GM23338 (cell line): ENCODE results near the gene CDK18. TPM values are rescaled to one million over a fixed set of nuclear protein-coding genes. Genes with fewer than 3 reads are reported as not detected.
A peak's percentile ranks its signal among the peaks of the same experiment; 100 is the strongest.

Source experiments
- ATAC-seq: fragments of 200-7000 bp; cut with Tn5 transposase; 3 replicates; pipeline ENCODE4 v1.9.1; 2020
- DNase-seq: peaks from one replicate; pipeline ENCODE4 v3.0.0-alpha.2; 2015; ENCODE audit warnings: low spot score
- H2AFZ ChIP-seq: fragments of 200-600 bp; sonication (generic); 2 replicates; pipeline ENCODE4 v1.8.0; 2016; ENCODE audit warnings: antibody characterized with exemption, mild to moderate bottlenecking, moderate library complexity
- H3F3A ChIP-seq: fragments of 200-600 bp; sonication (generic); replicated peaks from 2 replicates; pipeline ENCODE4 v1.8.0; 2017; ENCODE audit warnings: antibody characterized with exemption, mixed run types, low read depth
- H3K27ac ChIP-seq: fragments of 200-600 bp; sonication (generic); 2 replicates; pipeline ENCODE4 v1.6.1; 2016; ENCODE audit warnings: low read depth
- H3K27me3 ChIP-seq: fragments of 200-600 bp; sonication (generic); 2 replicates; pipeline ENCODE4 v1.8.0; 2016; ENCODE audit warnings: mild to moderate bottlenecking, mixed run types, moderate library complexity; ENCODE audit not compliant: insufficient read depth
- H3K36me3 ChIP-seq: fragments of 200-600 bp; sonication (generic); 2 replicates; pipeline ENCODE4 v1.8.0; 2016; ENCODE audit warnings: mild to moderate bottlenecking; ENCODE audit not compliant: insufficient read depth
- H3K4me1 ChIP-seq: fragments of 200-600 bp; sonication (generic); 2 replicates; pipeline ENCODE4 v1.8.0; 2016; ENCODE audit warnings: mild to moderate bottlenecking, moderate library complexity; ENCODE audit not compliant: insufficient read depth
- H3K4me2 ChIP-seq: fragments of 200-600 bp; sonication (generic); 2 replicates; pipeline ENCODE4 v1.7.1; 2017; ENCODE audit warnings: mixed run types
- H3K4me3 ChIP-seq: fragments of 200-600 bp; sonication (generic); 2 replicates; pipeline ENCODE4 v1.6.1; 2016; ENCODE audit warnings: mixed run types
- H3K79me2 ChIP-seq: fragments of 200-600 bp; sonication (generic); replicated peaks from 2 replicates; pipeline ENCODE4 v1.8.0; 2017; ENCODE audit warnings: mild to moderate bottlenecking; ENCODE audit not compliant: insufficient read depth
- H3K9me2 ChIP-seq: fragments of 200-600 bp; sonication (generic); 2 replicates; pipeline ENCODE4 v1.8.0; 2017; ENCODE audit not compliant: insufficient read depth
- H4K20me1 ChIP-seq: fragments of 200-600 bp; sonication (generic); replicated peaks from 2 replicates; pipeline ENCODE4 v1.8.0; 2017; ENCODE audit warnings: mild to moderate bottlenecking; ENCODE audit not compliant: insufficient read depth
- H3K27ac Mint-ChIP-seq: 2 replicates; pipeline ENCODE4 v1.8.0; 2020; ENCODE audit warnings: inconsistent platforms, mild to moderate bottlenecking, moderate library complexity, mixed read lengths
- H3K27me3 Mint-ChIP-seq: 3 replicates; pipeline ENCODE4 v1.8.0; 2022; ENCODE audit warnings: low read depth, mild to moderate bottlenecking, moderate library complexity, mixed read lengths, inconsistent platforms; ENCODE audit not compliant: insufficient read depth, poor library complexity
- H3K36me3 Mint-ChIP-seq: 3 replicates; pipeline ENCODE4 v1.8.0; 2021; ENCODE audit warnings: low read depth, mild to moderate bottlenecking, inconsistent platforms, moderate library complexity, mixed read lengths
- H3K4me1 Mint-ChIP-seq: 3 replicates; pipeline ENCODE4 v1.8.0; 2020; ENCODE audit warnings: mild to moderate bottlenecking, inconsistent platforms, mixed read lengths
- H3K4me3 Mint-ChIP-seq: 3 replicates; pipeline ENCODE4 v1.8.0; 2021; ENCODE audit warnings: moderate library complexity, mild to moderate bottlenecking, inconsistent platforms, mixed read lengths
- H3K9me3 Mint-ChIP-seq: 3 replicates; pipeline ENCODE4 v1.8.0; 2020; ENCODE audit warnings: moderate library complexity, mild to moderate bottlenecking, inconsistent platforms, mixed read lengths
- CREB1 ChIP-seq: fragments of 250-450 bp; sonication (Bioruptor Pico); IDR thresholded peaks from 2 replicates; pipeline ENCODE4 v1.5.0; 2020; ENCODE audit warnings: low read depth, mild to moderate bottlenecking, moderate library complexity
- EZH2 ChIP-seq: fragments of 200-600 bp; sonication (generic); IDR thresholded peaks from one replicate; pipeline ENCODE4 v1.8.0; 2017; ENCODE audit warnings: antibody characterized with exemption, mild to moderate bottlenecking, low read depth; ENCODE audit not compliant: unreplicated experiment
- EZH2phosphoT487 ChIP-seq: fragments of 200-600 bp; sonication (generic); IDR thresholded peaks from one replicate; pipeline ENCODE4 v1.8.1; 2018; ENCODE audit warnings: antibody characterized with exemption; ENCODE audit not compliant: unreplicated experiment
- JUNB ChIP-seq: IDR thresholded peaks from one replicate; pipeline ENCODE4 v1.6.1; 2016; ENCODE audit warnings: antibody characterized with exemption; ENCODE audit not compliant: unreplicated experiment
- NANOG ChIP-seq: IDR thresholded peaks from 2 replicates; pipeline ENCODE4 v1.6.1; 2016; ENCODE audit warnings: antibody characterized with exemption, borderline replicate concordance
- POLR2AphosphoS5 ChIP-seq: IDR thresholded peaks from 2 replicates; pipeline ENCODE4 v1.6.1; 2016; ENCODE audit warnings: antibody characterized with exemption, low read depth
- STAT1 ChIP-seq: IDR thresholded peaks from one replicate; pipeline ENCODE4 v1.6.1; 2016; ENCODE audit warnings: antibody characterized with exemption; ENCODE audit not compliant: unreplicated experiment
- ZNF114 ChIP-seq: fragments of 250-450 bp; sonication (Bioruptor Pico); IDR thresholded peaks from 2 replicates; pipeline ENCODE4 v1.5.0; 2020; ENCODE audit warnings: mild to moderate bottlenecking, moderate library complexity
- ZNF331 ChIP-seq: fragments of 250-450 bp; sonication (Bioruptor Pico); IDR thresholded peaks from 2 replicates; pipeline ENCODE4 v1.5.0; 2020; ENCODE audit warnings: low read depth, mild to moderate bottlenecking, moderate library complexity
- polyA plus RNA-seq: library from polyadenylated mRNA; unstranded; fragments of >200 nt; fragmentation: Nextera tagmentation; extraction: Ambion mirVana; gene quantifications from 2 replicates; pipeline ENCODE4 v1.2.1, GENCODE V29; 2016
- total RNA-seq: library from RNA; depleted of rRNA; stranded (reverse); fragments of >200 nt; shearing (Covaris generic); gene quantifications from 2 replicates; pipeline ENCODE4 v1.2.3, GENCODE V29; 2014
- TF ChIP-seq, protein P1 (sequence below): IDR thresholded peaks from one replicate; pipeline ENCODE4 v1.6.1; 2018; ENCODE audit warnings: antibody characterized with exemption; ENCODE audit not compliant: unreplicated experiment

CDK18 gene
- total and polyA plus RNA-seq, 2 experiments from 2014 or later = 21.1 to 46.5 TPM

DNA sequence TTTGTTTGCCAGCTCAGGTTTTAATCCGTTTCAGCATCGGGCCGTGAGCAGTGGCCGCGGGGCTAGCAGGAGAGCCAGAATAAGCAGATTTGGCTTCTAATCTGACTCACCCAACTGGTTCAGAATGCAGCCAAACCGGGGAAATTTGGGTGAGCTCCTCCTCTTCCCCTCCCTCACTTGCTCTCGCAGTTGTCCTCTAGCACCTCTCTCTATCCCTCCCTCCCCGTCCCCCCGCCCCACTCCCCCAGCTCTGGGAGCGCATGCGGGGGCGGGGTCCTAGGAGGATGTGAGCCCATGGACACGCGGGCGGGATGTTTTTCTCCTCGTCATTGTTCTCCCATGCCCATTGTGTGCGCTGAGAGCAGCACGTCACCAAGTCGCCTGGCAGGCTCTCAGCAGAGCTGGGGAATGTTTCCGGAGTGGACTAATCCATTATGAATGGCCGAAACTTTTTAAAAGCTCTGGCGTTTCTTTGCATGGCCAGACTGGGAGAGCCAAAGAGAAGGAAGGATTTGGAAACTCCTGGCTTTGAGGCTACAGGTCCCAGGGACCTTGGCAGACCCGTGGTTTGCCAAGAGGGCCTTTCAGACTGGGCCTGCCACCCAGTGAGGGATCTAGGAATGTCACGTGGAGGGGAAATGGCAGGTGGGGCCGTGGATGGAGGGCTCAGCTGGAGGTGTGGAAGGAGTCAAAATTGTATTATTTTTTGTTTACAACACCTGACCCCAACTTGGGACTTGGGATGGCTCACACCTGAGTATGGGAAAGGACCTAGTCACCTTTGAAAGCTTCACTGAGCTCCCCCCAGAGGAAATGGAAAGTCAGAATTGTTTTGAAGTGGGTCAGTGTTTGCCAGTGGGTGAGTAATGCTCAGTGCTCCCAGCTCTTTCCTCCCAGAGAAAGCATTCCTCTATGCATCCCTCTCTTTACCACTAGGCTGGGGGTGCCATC is 39.2 kb downstream of the CDK18 start:
- ATAC-seq (peak; percentile 84), DNase-seq (peak; percentile 95)
- H3K4me2 ChIP-seq = peak overlapping the region; percentile 75
- Mint-ChIP-seq H3K4me1 (peaks cover 13% of the 10 kb centered on the region), H3K4me3 (peak overlapping the region; percentile 73), H3K36me3 (no peaks in the 10 kb centered on the region), H3K9me3 (peaks cover 11% of the 10 kb centered on the region; the same call in 2 of the 3 replicates), H3K27me3 (peaks cover 31% of the 10 kb centered on the region), H3K27ac (peak overlapping the region; percentile 91)
- H3K79me2 ChIP-seq = no peaks in the 10 kb centered on the region
- H3K27ac ChIP-seq = peak overlapping the region; percentile 89
- H3K9me2 ChIP-seq = no peaks in the 10 kb centered on the region
- peak overlapping the region; percentile 78 for H2AFZ ChIP-seq
- TF ChIP-seq CREB1 (CRISPR knock-in tag) = peak; percentile 87
- no peak for TF ChIP-seq ZNF114
- TF ChIP-seq ZNF331 (CRISPR knock-in tag) = no peak
- H3K27me3 ChIP-seq = peaks cover 13% of the 10 kb centered on the region
- 0 out of 2 replicates have a peak, but pooled peaks cover 2% of the 10 kb centered on the region for H3F3A ChIP-seq
- H4K20me1 ChIP-seq = no peaks in the 10 kb centered on the region
- no peaks in the 10 kb centered on the region for H3K36me3 ChIP-seq
- no peaks in the 10 kb centered on the region; the same call in 1 of the 2 replicates for H3K4me1 ChIP-seq
- peak overlapping the region; percentile 53 for H3K4me3 ChIP-seq

DNA sequence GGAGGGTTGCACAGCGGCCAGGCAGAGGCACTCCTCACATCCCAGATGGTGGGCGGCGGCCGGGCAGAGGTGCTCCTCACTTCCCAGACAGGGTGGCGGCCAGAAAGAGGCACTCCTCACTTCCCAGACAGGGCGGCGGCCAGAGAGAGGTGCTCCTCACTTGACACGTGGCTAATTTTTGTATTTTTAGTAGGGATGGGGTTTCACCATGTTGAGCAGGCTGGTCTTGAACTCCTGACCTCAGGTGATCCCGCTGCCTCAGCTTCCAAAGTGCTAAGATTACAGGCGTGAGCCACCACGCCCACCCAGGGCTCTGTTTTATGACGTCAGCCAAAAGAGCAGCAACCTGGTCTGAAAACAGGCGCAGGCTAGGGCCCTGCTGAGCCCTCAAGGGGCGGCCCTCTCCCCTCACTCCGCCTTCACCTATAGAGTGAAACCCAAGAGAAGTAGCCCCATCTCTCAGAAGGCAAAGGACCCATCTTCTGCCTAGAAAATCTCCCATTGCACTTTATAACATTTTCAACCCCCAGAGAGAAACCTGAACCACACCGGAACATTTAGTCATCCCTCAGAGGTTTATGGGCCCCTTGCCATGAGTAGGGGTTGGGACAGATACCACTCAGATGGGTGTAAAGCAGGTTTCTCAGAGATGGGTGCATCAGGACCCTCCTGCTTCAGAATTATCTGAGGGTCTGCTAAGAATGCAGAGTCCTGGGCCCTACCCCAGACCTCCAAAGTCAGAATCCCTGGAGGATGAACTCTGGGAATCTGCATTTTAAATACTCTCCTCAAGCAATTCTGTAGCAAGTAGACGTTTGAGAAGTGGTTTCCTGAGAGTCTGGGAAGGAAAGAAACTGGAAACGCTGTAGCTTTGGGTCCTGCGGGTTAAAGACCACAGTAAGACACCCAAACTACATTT is 40.8 kb downstream of the CDK18 start:
- Histone ChIP-seq H3K27ac (no peak overlapping the region), H3F3A (0 out of 2 replicates have a peak, but pooled peaks cover 2% of the 10 kb centered on the region), H3K36me3 (no peaks in the 10 kb centered on the region), H3K27me3 (peaks cover 13% of the 10 kb centered on the region), H3K4me2 (no peak overlapping the region), H3K4me3 (no peak overlapping the region), H3K79me2 (no peaks in the 10 kb centered on the region), H3K9me2 (no peaks in the 10 kb centered on the region), H3K4me1 (no peaks in the 10 kb centered on the region; the same call in 1 of the 2 replicates), H4K20me1 (no peaks in the 10 kb centered on the region), H2AFZ (no peak overlapping the region)
- TF ChIP-seq ZNF331 (CRISPR knock-in tag) (no peak), ZNF114 (no peak), EZH2phosphoT487 (no peak), JUNB (no peak), POLR2AphosphoS5 (no peak), EZH2 (no peak), NANOG (no peak), CREB1 (CRISPR knock-in tag) (no peak), STAT1 (no peak)
- TF ChIP-seq, protein P1, sequence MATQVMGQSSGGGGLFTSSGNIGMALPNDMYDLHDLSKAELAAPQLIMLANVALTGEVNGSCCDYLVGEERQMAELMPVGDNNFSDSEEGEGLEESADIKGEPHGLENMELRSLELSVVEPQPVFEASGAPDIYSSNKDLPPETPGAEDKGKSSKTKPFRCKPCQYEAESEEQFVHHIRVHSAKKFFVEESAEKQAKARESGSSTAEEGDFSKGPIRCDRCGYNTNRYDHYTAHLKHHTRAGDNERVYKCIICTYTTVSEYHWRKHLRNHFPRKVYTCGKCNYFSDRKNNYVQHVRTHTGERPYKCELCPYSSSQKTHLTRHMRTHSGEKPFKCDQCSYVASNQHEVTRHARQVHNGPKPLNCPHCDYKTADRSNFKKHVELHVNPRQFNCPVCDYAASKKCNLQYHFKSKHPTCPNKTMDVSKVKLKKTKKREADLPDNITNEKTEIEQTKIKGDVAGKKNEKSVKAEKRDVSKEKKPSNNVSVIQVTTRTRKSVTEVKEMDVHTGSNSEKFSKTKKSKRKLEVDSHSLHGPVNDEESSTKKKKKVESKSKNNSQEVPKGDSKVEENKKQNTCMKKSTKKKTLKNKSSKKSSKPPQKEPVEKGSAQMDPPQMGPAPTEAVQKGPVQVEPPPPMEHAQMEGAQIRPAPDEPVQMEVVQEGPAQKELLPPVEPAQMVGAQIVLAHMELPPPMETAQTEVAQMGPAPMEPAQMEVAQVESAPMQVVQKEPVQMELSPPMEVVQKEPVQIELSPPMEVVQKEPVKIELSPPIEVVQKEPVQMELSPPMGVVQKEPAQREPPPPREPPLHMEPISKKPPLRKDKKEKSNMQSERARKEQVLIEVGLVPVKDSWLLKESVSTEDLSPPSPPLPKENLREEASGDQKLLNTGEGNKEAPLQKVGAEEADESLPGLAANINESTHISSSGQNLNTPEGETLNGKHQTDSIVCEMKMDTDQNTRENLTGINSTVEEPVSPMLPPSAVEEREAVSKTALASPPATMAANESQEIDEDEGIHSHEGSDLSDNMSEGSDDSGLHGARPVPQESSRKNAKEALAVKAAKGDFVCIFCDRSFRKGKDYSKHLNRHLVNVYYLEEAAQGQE = no peak
- ATAC-seq = no peak; the same call in 2 of the 3 replicates
- Mint-ChIP-seq H3K27ac (no peak overlapping the region), H3K4me1 (peaks cover 15% of the 10 kb centered on the region), H3K27me3 (peaks cover 26% of the 10 kb centered on the region), H3K4me3 (no peak overlapping the region), H3K36me3 (no peaks in the 10 kb centered on the region), H3K9me3 (peaks cover 11% of the 10 kb centered on the region; the same call in 2 of the 3 replicates)
- DNase-seq = no peak
